NCI-H510A treated with DMSO at 0.1 percent for 48 hours (cell line): ENCODE data around the gene GPR55.

Source experiments
- DNase-seq: peaks from one replicate; lab custom pipeline; 2025; lab: John Stamatoyannopoulos, UW

The GPR55 gene

DNA sequence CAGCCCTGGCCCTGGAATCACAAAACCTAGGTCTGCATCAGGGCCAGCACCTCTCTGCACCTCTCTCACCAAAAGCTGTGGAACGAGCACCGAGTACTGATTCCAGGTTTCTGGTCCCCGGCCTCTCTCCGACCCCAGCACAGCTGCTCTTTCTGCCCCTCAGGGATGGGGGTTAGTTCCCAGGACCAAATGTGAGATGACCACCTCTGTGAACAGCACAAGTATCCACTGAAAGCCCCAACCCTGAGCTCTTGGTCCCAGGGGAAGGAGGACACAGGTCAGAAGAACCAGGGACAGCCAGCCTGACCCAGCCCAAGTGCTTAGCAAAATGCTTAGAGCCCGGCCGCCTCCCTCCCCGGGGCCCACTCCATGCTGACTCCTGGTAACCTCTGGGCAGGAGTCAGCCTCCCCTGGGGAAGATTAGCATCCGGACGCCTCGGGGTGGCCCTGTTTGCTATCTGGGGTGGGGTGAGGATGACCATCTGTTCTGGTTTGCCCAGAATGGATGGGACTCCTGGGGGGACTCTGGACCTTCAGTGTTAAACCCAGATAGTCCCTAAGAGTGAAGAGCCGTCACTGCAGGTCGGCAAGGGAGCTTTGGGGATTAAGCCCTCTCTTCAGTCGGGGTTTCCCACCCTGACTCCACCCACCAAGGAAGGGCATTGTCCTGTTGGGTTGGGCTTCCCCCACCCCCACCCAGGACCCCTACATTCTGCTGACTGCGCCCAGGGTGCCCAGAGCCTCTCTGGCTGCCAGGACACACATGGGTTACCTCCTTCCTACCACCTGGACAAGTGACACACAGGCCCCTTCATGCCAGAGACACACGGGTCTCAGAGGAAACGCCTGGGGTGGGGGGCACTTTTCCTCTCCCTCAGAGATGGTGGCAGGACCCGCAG, 9.4 kb upstream of the GPR55 start:
- DNase-seq: no peak

DNA sequence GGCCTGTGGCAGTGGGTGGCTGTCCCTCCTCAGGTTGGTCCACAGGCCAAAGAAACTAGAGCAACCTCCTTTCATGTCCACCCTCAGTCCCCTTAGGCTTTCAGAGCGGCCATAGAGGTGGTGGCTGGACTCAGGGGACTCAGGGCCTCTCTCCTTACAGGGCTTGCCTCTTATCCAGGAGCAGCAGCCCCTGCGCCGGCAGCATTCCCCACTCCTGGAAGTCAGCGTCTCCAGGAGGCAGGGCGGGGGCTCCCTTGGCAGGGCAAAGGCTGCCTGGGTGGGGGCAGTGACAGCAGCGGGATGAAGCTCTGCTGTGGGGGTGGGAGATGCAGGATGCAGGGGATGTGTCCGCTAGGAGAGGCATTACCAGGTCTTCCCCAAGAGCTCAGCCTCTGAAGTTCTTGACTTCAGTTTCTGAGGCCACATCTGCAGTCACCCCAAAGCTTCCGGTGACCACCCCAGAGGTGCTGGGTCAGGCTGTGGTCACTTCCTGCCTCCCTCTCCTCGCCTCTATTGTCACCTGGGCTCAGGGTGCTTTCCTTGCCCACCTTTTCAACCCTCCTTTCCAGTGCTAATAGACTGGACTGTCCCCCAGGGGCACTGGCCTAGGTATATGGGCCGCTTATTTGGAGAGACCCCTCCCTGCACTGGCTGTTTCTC, 8.6 kb upstream of the GPR55 start:
- no peak for DNase-seq

DNA sequence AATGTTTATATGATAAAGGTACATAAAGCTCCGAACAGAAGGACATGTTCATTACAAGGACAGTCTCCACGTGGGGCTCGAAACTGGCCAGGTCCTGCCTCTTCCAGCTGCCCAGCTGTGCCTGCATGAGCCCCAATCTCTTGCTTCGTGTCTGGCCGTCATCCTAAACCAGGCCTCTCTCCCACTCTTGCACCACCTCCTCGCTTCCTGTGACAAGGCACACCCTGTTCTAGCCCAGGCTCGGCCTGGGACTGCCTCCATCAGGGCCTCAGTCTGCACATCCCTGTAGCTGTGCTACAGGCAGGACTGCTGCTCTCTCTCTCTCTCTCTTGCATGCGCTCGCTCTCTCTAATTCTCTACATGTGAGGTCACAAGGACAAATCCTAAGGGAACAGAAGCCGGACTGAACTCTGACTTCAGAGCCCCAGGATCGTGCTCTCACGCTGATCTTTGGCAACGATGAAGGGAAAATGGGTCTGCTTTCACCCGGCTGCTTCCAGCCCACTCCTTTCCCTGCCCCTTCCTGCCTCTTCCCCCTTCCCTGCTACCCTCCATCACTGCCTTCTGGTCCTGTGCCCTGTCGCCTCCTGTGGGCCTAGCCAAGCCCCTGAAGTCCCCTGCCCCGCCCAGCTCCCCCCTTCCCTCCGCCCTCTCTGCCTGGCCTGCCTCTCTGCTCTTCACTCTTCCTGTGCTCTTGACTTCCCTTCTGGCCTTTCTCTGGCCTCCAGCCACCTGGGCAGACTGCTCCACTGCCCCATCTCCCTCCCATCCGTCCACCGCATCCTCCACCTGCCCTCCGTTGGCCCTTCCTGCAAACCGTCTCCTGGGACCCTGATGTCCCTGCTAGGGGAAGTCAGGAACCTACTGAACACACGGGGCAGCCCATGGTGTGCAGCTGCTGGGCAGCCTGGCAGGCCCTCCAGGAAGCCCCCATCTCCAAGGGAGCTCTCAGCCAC, 7.8 kb upstream of the GPR55 start:
- DNase-seq: no peak

DNA sequence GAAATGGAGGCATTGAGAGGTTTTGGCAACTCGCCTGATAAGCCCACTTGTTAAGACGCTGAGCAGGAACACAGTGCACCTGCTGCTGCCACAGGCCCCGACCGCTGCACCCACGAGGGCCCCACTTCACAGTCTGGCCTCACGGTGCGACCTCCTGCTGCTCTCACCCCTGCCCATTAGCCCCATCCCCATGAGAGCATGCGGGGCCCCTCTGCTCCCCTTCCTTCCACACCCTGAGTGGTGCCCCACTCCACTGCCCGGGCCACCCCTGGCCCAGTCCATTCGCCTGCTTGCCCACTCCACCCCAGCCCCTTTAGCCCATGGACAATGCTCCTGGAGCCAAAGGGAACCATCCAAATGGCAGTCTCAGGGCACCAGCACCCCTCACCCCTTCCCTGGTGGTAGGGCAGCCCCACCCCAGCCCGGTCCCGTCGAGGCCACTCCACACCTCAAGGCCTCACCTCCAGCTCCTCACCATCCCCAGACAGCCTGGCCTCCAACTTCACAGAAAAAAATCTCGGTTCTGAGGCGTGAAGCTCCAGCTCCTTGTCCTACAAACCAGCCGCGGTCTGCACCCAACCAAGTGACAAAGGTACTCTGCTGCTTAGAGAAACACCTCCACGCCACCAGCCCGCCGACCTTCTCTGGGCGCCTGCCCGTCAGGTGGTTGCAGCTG, 6.7 kb upstream of the GPR55 start:
- no peak for DNase-seq

DNA sequence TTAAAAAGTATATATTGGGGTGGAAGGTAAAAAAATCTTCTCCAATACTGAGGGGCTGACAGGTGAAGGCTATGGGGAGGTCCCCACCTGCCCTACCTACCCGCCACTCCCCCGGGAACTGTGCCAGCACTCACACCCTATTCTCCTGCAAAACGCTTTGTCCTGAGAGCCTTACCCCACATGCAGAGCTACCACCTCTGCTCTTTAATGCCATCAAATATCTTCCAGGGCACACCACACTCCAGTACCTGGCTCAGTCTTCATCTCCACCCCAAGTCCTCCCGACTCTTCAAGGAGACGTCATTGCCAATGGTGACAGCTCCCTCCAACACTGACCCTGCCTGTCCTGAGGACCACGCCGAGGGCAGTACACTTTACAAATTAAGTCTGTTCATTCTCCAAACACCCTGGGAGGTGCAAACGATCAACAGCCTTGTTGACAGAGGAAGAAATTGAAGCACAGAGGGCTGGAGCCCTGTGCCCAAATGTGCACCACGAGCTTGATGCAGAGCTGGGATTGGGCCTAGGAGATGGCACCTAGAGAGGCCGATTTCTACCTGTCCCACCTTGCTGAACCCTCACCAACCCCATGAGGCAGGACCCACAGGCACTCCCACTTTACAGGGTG, 6.0 kb upstream of the GPR55 start:
- DNase-seq: no peak

DNA sequence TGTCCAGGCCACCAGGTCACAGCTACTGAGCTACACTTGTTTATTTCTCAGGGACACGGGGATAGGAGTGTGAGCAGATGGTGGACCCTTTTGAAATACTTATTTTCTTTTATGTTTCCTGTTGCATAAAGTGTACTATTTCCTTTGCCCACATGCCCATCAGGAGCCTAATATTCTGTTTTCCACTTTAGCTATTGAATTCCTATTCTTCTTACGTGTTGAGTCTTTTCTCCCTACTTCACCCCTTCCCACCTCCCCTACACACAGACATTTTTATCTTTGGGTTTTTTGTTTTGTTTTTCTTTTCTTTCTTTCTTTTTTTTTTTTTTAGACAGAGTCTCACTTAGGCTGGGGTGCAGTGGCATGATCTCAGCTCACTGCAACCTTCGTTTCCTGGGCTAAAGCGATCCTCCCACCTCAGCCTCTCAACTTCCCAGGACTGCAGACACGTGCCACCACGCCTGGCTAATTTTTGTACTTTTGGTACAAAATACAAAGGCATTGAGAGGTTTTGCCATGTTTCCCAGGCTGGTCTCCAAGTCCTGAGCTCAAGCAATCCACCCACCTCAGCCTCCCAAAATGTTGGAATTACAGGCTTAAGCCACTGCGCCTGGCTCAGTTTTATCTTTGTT, 5.2 kb upstream of the GPR55 start:
- no peak for DNase-seq

DNA sequence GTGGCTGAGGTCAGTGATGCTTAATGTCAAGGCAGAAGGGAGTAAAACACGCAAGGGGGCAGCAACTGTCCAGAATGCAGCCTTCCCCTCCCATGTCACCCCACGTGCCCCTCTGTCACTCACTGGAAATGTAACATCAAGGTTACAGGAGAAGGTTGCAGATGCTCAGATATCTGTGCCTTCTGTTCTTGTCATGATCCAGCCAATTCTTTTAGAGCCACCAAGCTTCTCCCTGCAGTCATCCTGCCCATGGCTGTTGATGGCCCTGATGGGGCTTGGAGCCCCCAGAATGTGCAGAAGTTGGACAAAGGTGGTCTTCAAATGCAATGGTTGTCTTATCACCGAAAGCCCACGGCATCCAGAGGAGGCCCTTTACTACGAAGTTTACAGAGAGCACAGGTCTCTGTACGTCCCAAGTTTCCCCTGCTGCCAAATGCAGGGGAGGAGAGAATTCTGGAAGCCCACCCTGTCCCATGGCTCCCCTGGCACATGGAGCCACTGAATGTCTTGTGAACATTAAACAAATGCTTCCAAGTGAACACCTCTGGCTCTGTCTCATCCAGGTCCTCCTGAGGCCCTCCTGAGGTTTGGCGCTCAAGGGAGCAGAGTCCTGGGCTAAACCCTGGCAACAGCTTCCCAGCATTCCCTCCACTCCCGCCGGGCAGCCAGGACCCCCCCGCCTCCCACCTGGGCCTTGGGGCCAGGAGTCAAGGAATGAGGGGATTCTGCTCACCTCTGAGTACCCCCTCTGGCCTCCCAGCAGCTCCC, 4.5 kb upstream of the GPR55 start:
- DNase-seq: no peak

DNA sequence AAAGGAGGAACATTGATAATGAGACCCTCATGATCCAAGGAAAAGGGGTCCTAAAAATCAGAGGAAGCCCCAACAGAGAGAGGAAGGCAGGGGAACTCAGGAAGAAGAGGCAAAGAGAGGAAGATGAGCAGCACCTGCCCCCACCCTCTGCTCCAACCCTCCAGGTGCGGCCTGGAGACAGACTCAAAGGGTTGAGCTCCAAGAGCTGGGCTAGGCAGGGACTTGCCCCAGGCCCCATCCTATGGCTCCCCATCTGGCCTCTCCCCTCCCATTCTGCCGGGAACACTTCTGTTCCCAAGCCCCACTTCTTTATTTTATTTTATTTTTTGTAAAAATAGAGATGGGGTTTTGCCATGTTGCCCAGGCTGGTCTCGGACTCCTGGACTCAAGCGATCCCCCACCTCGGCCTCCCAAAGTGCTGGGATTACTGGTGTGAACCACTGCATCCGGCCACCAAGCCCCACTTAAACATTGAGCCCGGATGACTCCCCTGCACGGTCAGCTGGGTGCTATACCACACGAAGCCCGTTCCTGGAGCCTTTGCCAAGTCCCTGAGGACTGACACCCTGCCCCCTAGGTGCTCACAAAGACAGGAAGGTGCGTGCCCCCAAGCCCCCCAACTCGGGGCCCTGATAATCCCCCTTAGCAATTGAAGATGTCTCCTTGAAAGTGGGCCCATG, 3.8 kb upstream of the GPR55 start:
- DNase-seq: no peak

DNA sequence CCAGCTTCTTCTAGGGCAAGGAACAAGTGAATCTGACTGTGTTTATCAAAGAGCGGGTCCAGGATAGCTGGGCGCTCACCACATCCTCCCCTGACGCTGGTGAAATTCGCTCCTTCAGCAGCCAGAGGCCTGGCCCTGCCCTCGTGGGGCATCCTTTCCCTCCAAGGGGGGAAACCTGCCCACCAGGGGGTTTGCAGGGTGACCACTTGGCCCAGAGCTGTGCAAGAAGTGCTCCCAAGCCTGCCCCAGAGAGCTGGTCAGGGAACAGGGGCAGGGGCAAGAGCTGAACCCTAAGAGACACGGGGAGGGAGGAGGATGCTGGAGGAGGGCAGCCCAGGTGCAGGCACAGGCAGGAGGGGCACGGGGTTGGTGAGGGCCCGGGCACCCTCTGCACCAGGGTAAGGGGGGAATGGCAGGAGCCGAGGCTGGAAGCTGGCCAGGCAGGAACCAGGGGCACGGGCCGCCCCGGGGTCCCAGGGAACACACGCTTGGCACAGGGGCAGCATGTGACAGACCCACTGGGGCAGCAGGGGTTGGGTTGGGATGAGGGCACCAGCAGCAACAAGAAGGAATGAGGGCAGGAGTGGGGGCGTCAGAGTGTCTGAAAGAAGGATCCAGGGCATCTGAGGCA, 2.8 kb upstream of the GPR55 start:
- DNase-seq: no peak

DNA sequence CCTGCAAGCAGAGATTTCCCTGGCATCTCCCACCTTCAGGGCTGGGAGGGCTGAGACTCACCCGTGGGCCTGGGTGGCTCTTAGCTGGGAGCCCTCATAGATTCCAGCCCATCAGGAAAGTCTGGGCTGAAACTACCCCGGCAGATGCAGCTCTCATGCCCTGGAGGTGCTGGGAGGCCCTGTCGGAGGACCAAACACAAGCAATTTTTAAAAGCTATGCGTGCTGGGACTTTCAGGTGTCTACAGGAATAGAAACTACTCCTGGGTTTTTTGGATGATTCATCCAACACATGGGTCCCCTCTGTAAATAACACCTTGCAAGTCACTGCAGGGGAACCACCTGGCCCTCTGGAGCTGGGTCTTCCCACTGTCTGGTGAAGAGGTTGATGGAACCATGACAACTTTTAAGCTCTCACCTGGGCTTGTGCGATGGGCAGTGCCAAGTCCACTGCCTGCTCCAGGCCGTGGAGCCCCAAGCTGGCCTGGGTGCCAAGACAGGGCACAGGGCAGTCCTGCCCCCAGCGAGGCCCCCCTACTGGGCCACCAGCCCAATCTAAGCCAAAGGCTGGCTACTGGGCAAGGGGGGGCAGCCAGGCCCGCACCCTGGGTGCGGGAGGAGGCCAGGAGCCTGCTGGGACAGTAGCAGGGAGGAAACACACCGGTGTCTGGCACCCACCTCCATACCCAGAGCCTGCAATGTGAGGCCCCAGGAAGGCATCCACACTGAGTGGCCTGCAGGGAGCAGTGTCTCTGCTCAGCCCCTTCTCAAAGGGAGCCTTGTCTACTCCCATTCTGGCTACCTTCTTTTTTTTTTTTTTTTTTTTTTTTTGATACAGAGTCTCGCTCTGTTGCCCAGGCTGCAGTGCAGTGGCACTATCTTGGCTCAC, 1.1 kb upstream of the GPR55 start:
- no peak for DNase-seq

DNA sequence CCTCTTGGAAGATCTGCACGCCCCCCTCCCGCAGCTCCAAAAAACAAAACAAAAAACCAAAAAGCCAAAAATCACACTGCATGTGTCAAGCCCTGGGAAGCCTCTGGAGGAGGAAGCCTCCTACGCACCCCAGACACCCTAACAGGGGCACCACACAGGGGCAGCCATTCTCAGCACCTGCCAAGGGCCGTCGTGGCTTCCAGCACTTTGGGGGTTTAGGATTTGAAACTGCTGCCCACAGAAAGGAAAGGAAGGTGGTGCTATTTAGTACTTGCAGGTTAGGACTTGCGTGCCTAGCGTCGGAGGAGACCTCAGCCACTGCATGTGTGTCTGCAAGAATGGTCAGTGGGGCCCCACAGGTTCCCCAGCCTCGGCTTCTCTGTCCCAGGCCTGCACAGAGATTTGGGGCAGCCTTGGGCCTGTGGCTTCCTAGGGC, 419 bp upstream of the GPR55 start:
- DNase-seq: no peak

DNA sequence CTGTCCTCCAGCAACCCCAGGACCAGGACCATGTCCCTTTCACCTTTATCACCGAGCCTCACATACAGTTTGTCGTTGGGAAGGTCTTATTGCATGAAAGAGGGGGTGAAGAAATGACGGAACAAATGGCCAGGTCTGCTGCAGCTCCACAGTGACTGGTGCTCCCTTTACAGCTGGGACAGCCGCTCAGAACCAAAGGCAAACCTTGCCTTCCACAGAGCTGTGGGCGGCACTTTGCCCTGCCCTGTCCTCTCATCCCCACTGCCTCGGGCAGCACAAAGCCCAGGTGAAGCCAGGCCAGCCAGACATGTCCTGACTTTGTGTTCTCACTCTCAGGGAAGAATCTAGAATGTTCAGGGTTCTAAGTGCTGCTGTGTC, 961 bp downstream of the GPR55 start:
- no peak for DNase-seq

DNA sequence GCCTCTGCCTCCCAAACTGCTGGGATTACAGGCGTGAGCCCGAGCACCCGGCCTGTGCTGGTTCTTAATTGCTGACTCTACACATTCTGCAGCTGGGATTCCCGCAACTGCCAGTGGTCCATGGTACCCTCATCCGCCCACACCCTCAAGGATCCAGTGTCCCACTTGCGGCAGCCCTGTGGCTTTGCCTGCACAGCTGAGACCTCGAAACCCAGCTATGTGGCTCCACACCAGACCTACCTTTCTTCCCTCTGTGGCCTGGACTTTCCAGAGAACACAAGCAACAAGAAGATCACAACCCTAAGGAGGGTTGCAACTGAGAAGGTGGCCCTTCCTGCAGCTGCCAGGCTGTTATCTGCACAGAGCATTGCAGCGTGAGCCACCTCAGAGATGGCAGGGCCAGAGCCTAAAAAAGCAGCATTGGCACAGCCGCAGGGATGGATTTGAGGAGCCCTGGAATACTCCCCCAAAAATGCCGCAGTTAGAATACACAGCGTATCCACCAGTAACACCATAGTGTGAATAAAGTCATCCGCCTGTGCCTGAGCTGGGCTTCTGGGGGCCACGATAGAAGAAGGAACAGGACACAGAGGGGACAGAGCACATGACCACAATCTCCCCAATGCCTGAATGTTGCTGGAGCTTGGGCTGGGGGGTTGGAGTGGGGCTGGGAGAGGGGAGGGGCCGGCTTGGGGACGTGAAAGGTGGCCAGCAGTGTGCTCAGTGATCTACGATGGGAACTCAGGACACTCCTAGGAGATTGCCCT, 1.9 kb downstream of the GPR55 start:
- no peak for DNase-seq

DNA sequence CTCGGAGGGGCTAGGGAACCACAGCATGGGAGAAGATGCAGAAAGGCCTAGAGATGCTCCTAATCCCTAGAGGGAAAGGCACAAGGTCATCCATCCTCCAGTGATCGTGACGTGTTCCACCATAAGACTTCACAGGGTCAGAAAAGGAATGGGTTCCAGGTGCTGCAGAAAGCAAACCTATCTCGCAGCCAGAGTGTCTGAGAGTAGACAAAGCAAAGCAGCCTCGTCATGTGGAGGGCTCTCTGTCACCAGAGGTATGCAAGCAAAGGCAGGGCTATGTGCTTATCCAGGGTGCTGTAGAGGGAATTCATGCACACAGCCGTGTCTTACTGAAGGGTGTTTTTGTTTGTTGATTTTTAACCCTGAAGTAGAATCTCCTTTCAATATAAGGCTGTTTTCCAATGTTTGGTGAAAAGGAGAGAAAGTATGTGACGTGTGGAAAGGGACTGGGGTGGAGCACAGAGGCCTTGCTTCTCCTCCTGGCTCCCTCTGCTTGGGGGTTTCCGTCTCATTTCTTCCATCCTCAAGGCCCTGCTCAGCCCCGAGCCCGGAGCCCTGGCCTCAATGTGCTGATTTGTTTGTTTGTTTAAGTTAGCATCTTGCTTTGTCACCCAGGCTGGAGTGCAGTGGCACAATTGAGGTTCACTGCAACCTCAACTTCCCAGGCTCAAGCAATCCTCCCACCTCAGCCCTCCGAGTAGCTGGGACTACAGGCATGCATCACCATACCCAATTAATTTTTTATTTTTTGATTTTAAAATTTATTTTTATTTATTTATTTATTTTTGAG, 3.0 kb downstream of the GPR55 start:
- DNase-seq: no peak

DNA sequence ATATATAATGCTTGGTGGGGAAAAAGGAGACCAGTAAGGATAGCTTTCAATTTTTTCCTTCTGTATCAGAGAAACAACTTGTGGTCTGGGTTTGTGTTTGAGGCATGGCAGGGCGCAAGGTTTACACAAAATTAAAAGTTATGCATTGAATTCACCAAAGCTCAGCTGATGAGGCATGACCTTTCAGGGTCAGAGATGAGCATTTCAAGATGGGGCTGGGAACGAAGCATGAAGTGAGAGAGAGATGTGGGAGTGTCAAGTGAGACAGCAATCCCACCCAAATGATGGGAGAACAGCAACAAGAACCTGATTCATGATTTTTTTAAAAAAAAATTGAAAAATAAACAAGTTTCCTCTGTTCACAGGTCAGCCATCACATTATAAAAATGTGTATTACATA, 4.9 kb downstream of the GPR55 start:
- no peak for DNase-seq

DNA sequence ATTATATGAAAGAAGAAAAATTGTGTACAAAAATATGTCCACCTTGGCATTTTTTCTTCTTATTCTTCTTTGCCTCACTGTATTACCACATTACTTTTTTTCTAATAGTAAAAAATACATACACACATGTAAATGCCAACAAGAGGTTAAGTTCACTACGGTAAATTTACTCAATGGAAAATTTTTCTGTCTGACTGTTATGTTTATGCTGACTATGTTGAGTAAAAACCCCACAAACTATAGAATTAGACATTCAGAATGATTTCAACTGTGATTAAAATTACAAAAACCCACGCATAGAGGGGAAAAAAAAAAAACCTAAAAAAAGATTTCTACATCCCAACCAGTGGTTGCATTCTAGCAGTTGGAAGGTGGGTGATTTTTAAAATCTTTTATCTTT, 5.4 kb downstream of the GPR55 start:
- DNase-seq: no peak
